SK-N-SH (cell line): ENCODE results near the gene CFAP92. TPM values are rescaled to one million over a fixed set of nuclear protein-coding genes. Genes with fewer than 3 reads are reported as not detected.

Experiments used
- CTCF ChIA-PET: fragments of 300-600, 350-600 bp; formaldehyde crosslinking; extraction: SDS; loops from one replicate; lab custom pipeline; 2021; lab: Yijun Ruan, JAX
- POLR2A ChIA-PET: fragments of 350-600 bp; sonication (Branson Sonifier 250); formaldehyde crosslinking; extraction: SDS; loops from one replicate; lab custom pipeline; 2020; ENCODE audit warnings: antibody characterized with exemption, inconsistent platforms; lab: Yijun Ruan, JAX
- DNase-seq: peaks from one replicate; pipeline ENCODE4 v3.0.0; 2012
- H2AFZ ChIP-seq: fragments of 200-600 bp; sonication (generic); 2 replicates; pipeline ENCODE4 v1.8.1; 2016; ENCODE audit warnings: antibody characterized with exemption, mild to moderate bottlenecking, low read depth
- H3F3A ChIP-seq: fragments of 200-600 bp; sonication (generic); replicated peaks from 2 replicates; pipeline ENCODE3; 2016; ENCODE audit warnings: antibody characterized with exemption, mild to moderate bottlenecking; ENCODE audit not compliant: insufficient read depth
- H3K27ac ChIP-seq, 2 experiments: fragments of 200-500 bp in 1 of 2; fragments of 200-600 bp in 1 of 2; sonication (Bioruptor generic) in 1 of 2; sonication (generic), shearing (Covaris generic) in 1 of 2; 2 replicates each; pipeline versions ENCODE4 v1.5.1 to v1.6.1; 2014 to 2016; ENCODE audit warnings: low read depth in 2 of 2, inconsistent platforms in 1 of 2, low read length in 1 of 2, mild to moderate bottlenecking in 1 of 2, mixed read lengths in 1 of 2
- H3K27me3 ChIP-seq: fragments of 200-600 bp; sonication (generic), shearing (Covaris generic); 2 replicates; pipeline ENCODE4 v1.6.1; 2016; ENCODE audit warnings: mixed run types; ENCODE audit not compliant: insufficient read depth
- H3K36me3 ChIP-seq, 2 experiments: fragments of 200-500 bp in 1 of 2; fragments of 200-600 bp in 1 of 2; sonication (Bioruptor generic) in 1 of 2; sonication (generic) in 1 of 2; replicated peaks in 1 of 2; 2 replicates each; pipeline versions ENCODE3 to v1.5.1; 2014 to 2016; ENCODE audit warnings: low read length in 1 of 2, mild to moderate bottlenecking in 1 of 2; ENCODE audit not compliant: insufficient read depth in 2 of 2, control insufficient read depth in 1 of 2
- H3K4me1 ChIP-seq, 2 experiments: fragments of 200-500 bp in 1 of 2; fragments of 200-600 bp in 1 of 2; sonication (Bioruptor generic) in 1 of 2; sonication (generic), shearing (Covaris generic) in 1 of 2; 2 replicates each; pipeline versions ENCODE4 v1.5.1 to v1.6.1; 2014 to 2016; ENCODE audit warnings: low read depth in 1 of 2, low read length in 1 of 2, mixed run types in 1 of 2; ENCODE audit not compliant: insufficient read depth in 2 of 2, control insufficient read depth in 1 of 2
- H3K4me2 ChIP-seq: fragments of 200-600 bp; sonication (generic), shearing (Covaris generic); 2 replicates; pipeline ENCODE4 v1.6.1; 2017; ENCODE audit warnings: mixed run types
- H3K4me3 ChIP-seq, 2 experiments: fragments of 200-500 bp in 1 of 2; fragments of 200-600 bp in 1 of 2; sonication (Bioruptor generic) in 1 of 2; sonication (generic), shearing (Covaris generic) in 1 of 2; 2 replicates each; pipeline versions ENCODE4 v1.5.1 to v1.8.1; 2014 to 2016; ENCODE audit warnings: low read depth in 2 of 2, inconsistent platforms in 1 of 2, low read length in 1 of 2, mild to moderate bottlenecking in 1 of 2, mixed read lengths in 1 of 2, moderate library complexity in 1 of 2
- H3K79me2 ChIP-seq: fragments of 200-600 bp; sonication (generic); 2 replicates; pipeline ENCODE4 v1.8.1; 2017; ENCODE audit warnings: mild to moderate bottlenecking; ENCODE audit not compliant: insufficient read depth
- H3K9ac ChIP-seq: fragments of 200-600 bp; sonication (generic); 2 replicates; pipeline ENCODE4 v1.6.1; 2017; ENCODE audit warnings: mixed run types
- H3K9me2 ChIP-seq: fragments of 200-600 bp; sonication (generic); 2 replicates; pipeline ENCODE4 v1.6.1; 2017; ENCODE audit warnings: mixed run types
- H3K9me3 ChIP-seq: fragments of 200-600 bp; sonication (generic); 2 replicates; pipeline ENCODE4 v1.6.1; 2017; ENCODE audit warnings: mixed run types, mild to moderate bottlenecking, moderate library complexity
- H4K20me1 ChIP-seq: fragments of 200-600 bp; sonication (generic); 2 replicates; pipeline ENCODE4 v1.6.1; 2017; ENCODE audit warnings: mild to moderate bottlenecking, mixed run types; ENCODE audit not compliant: insufficient read depth
- EP300 ChIP-seq, 2 experiments: IDR thresholded peaks; 2 replicates each; pipeline versions ENCODE4 v1.4.0 to v1.6.1; 2012; ENCODE audit warnings: borderline replicate concordance in 1 of 2, low read depth in 1 of 2, low read length in 1 of 2
- EZH2phosphoT487 ChIP-seq: fragments of 200-600 bp; sonication (generic); IDR thresholded peaks from 2 replicates; pipeline ENCODE4 v1.6.1; 2017; ENCODE audit warnings: low read depth, mixed run types, mild to moderate bottlenecking, antibody characterized with exemption, moderate library complexity, borderline replicate concordance
- GABPA ChIP-seq: IDR thresholded peaks from 2 replicates; pipeline ENCODE4 v1.4.0; 2012; ENCODE audit warnings: low read depth, mild to moderate bottlenecking
- JUND ChIP-seq: IDR thresholded peaks from 2 replicates; pipeline ENCODE4 v1.4.0; 2012
- MEF2A ChIP-seq: IDR thresholded peaks from 2 replicates; pipeline ENCODE4 v1.4.0; 2012; ENCODE audit warnings: low read depth, borderline replicate concordance
- TCF12 ChIP-seq: IDR thresholded peaks from 2 replicates; pipeline ENCODE4 v1.4.0; 2012
- YY1 ChIP-seq: IDR thresholded peaks from 2 replicates; pipeline ENCODE4 v1.4.0; 2012; ENCODE audit warnings: low read depth, mild to moderate bottlenecking
- WGBS: methylation state at CpG from one replicate; pipeline ENCODE4 v1.1.6; 2017; ENCODE audit warnings: low lambda C conversion rate; 5-methylcytosine and 5-hydroxymethylcytosine counted together
- polyA plus RNA-seq, 3 experiments: library from polyadenylated mRNA; depleted of rRNA; stranded (reverse); fragments of >200 nt; gene quantifications; 2 replicates each; pipeline ENCODE4 v1.2.3, GENCODE V29; 2012
- TF ChIP-seq, protein P1 (sequence below): IDR thresholded peaks from 2 replicates; pipeline ENCODE4 v1.4.0; 2012; ENCODE audit warnings: low read depth
- TF ChIP-seq, protein P2 (sequence below): fragments of 200-600 bp; sonication (generic); IDR thresholded peaks from 2 replicates; pipeline ENCODE4 v1.6.1; 2017; ENCODE audit warnings: antibody characterized with exemption, mild to moderate bottlenecking, moderate library complexity
- TF ChIP-seq, protein P3 (sequence below): IDR thresholded peaks from 2 replicates; pipeline ENCODE4; 2012
- TF ChIP-seq, protein P4 (sequence below): IDR thresholded peaks from 2 replicates; pipeline ENCODE4 v1.6.1; 2012; ENCODE audit warnings: mild to moderate bottlenecking, low read depth, low read length, moderate library complexity

CFAP92 gene
- polyA plus RNA-seq, 1 of the 3 experiments (the other 2 are of a cell fraction) = not detected

DNA sequence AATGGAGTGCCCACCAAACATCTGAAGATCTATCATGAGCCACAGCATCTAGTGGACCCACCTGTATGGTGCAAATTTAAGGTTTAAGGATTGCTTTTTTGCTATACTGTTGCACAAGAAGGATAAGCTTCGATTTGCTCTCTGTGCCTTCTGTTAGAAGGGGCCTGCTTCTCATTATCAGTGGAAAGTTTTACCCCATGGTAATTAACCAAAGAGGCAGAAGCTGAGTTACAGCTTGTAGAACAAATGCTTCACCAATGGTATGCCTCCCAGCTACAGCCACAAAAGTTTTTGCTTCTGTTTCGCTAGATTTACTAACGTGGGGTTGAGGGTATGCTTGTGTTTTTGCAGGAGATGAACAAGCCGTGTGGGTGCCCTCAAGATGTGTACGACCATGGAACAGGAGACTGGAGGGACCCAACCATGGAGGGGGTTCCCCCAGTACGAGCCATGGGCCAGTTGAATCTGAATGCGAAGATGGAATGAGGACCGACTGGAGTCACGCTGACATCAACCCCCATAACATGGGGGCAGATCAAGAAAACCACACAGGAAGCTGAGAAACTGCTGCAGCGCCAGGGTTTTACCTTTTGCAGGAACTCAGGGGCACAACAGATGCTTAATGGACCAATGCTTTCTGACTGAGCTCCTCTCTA is 70.9 kb downstream of the CFAP92 start:
- Histone ChIP-seq H3K36me3 (peaks cover 0 to 13% of the 10 kb centered on the region in 2 experiments), H3K27ac (no peak overlapping the region), H3K9me2 (no peaks in the 10 kb centered on the region), H3K9me3 (peaks cover 8% of the 10 kb centered on the region; the same call in 1 of the 2 replicates), H3K4me3 (no peak overlapping the region), H3K4me2 (no peak overlapping the region), H3K9ac (no peak overlapping the region), H2AFZ (no peak overlapping the region), H3K4me1 (no peaks in the 10 kb centered on the region), H4K20me1 (no peaks in the 10 kb centered on the region), H3K79me2 (no peaks in the 10 kb centered on the region), H3F3A (no peaks in the 10 kb centered on the region), H3K27me3 (no peaks in the 10 kb centered on the region)
- ChIA-PET CTCF (no interaction called here), POLR2A (no interaction called here)
- 54% methylated on average over 10 of the region's 10 CpGs for WGBS
- TF ChIP-seq TCF12 (no peak), MEF2A (no peak), YY1 (no peak), EZH2phosphoT487 (no peak), EP300 (IDR thresholded peaks at IDR 0.05; ENCODE audit: borderline replicate concordance in 1 of 2, low read depth in 1 of 2, low read length in 1 of 2) (no peak), JUND (no peak), GABPA (no peak)
- TF ChIP-seq, protein P1, sequence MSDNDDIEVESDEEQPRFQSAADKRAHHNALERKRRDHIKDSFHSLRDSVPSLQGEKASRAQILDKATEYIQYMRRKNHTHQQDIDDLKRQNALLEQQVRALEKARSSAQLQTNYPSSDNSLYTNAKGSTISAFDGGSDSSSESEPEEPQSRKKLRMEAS = no peak
- TF ChIP-seq, protein P2, sequence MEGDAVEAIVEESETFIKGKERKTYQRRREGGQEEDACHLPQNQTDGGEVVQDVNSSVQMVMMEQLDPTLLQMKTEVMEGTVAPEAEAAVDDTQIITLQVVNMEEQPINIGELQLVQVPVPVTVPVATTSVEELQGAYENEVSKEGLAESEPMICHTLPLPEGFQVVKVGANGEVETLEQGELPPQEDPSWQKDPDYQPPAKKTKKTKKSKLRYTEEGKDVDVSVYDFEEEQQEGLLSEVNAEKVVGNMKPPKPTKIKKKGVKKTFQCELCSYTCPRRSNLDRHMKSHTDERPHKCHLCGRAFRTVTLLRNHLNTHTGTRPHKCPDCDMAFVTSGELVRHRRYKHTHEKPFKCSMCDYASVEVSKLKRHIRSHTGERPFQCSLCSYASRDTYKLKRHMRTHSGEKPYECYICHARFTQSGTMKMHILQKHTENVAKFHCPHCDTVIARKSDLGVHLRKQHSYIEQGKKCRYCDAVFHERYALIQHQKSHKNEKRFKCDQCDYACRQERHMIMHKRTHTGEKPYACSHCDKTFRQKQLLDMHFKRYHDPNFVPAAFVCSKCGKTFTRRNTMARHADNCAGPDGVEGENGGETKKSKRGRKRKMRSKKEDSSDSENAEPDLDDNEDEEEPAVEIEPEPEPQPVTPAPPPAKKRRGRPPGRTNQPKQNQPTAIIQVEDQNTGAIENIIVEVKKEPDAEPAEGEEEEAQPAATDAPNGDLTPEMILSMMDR = no peak
- TF ChIP-seq, protein P3, sequence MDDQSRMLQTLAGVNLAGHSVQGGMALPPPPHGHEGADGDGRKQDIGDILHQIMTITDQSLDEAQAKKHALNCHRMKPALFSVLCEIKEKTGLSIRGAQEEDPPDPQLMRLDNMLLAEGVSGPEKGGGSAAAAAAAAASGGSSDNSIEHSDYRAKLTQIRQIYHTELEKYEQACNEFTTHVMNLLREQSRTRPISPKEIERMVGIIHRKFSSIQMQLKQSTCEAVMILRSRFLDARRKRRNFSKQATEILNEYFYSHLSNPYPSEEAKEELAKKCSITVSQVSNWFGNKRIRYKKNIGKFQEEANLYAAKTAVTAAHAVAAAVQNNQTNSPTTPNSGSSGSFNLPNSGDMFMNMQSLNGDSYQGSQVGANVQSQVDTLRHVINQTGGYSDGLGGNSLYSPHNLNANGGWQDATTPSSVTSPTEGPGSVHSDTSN = no peak
- TF ChIP-seq, protein P4, sequence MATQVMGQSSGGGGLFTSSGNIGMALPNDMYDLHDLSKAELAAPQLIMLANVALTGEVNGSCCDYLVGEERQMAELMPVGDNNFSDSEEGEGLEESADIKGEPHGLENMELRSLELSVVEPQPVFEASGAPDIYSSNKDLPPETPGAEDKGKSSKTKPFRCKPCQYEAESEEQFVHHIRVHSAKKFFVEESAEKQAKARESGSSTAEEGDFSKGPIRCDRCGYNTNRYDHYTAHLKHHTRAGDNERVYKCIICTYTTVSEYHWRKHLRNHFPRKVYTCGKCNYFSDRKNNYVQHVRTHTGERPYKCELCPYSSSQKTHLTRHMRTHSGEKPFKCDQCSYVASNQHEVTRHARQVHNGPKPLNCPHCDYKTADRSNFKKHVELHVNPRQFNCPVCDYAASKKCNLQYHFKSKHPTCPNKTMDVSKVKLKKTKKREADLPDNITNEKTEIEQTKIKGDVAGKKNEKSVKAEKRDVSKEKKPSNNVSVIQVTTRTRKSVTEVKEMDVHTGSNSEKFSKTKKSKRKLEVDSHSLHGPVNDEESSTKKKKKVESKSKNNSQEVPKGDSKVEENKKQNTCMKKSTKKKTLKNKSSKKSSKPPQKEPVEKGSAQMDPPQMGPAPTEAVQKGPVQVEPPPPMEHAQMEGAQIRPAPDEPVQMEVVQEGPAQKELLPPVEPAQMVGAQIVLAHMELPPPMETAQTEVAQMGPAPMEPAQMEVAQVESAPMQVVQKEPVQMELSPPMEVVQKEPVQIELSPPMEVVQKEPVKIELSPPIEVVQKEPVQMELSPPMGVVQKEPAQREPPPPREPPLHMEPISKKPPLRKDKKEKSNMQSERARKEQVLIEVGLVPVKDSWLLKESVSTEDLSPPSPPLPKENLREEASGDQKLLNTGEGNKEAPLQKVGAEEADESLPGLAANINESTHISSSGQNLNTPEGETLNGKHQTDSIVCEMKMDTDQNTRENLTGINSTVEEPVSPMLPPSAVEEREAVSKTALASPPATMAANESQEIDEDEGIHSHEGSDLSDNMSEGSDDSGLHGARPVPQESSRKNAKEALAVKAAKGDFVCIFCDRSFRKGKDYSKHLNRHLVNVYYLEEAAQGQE = no peak
- DNase-seq = no peak
